Right lobe of liver (tissue), 6 donors: Measurements from ENCODE around the gene HDDC2. TPM values are rescaled to one million over a fixed set of nuclear protein-coding genes. Genes with fewer than 3 reads are reported as not detected.

Experiments used
- ATAC-seq, 4 donors: fragments of 200-7000 bp; cut with Tn5 transposase; one replicate each; pipeline ENCODE4 v1.9.1; 2020; ENCODE audit warnings: mild to moderate bottlenecking in 4 of 4, moderate library complexity in 4 of 4
- DNase-seq, 3 donors: peaks; one replicate each; pipeline ENCODE4 v3.0.0-alpha.2; 2020
- H3K27ac ChIP-seq, 3 donors: fragments of 200-600 bp; one replicate each; pipeline ENCODE4 v1.8.0; 2022
- H3K27me3 ChIP-seq, 2 donors: fragments of 200-600 bp; one replicate each; pipeline ENCODE4 v1.8.0; 2022
- H3K36me3 ChIP-seq, 4 donors: fragments of 200-600 bp; sonication (generic) in 1 of 4; one replicate each; pipeline versions ENCODE4 v1.5.1 to v1.8.0; 2017 to 2022; ENCODE audit warnings: control low read depth in 1 of 4
- H3K4me1 ChIP-seq, 4 donors: fragments of 200-600 bp; sonication (generic) in 1 of 4; one replicate each; pipeline versions ENCODE4 v1.5.1 to v1.8.0; 2017 to 2022; ENCODE audit warnings: control low read depth in 1 of 4
- H3K4me3 ChIP-seq, 3 donors: fragments of 200-600 bp; one replicate each; pipeline ENCODE4 v1.8.0; 2022
- H3K9me3 ChIP-seq, 4 donors: fragments of 200-600 bp; sonication (generic) in 1 of 4; one replicate each; pipeline versions ENCODE4 v1.5.1 to v1.8.0; 2017 to 2022; ENCODE audit warnings: control low read depth in 1 of 4
- CTCF ChIP-seq, 4 donors: fragments of 200-600 bp in 3 of 4; fragments of 450-650 bp in 1 of 4; IDR thresholded peaks; one replicate each; pipeline versions ENCODE4 v1.5.1 to v1.8.0; 2016 to 2022; ENCODE audit warnings: antibody characterized with exemption in 4 of 4, mild to moderate bottlenecking in 2 of 4
- POLR2A ChIP-seq: fragments of 450-650 bp; IDR thresholded peaks from one replicate; pipeline ENCODE4 v1.6.1; 2017; ENCODE audit warnings: antibody characterized with exemption, mild to moderate bottlenecking
- WGBS: methylation state at CpG from one replicate; pipeline ENCODE4 v1.1.6; 2018; ENCODE audit warnings: low coverage, low lambda C conversion rate; ENCODE audit not compliant: insufficient coverage; ENCODE audit errors: missing lambda C conversion rate; 5-methylcytosine and 5-hydroxymethylcytosine counted together
- intact Hi-C, 2 donors: fragments of 100-400 bp; cut with DNase I; formaldehyde crosslinking; loops; one replicate each; pipeline versions ENCODE4 v1.11.2 to v1.14.1; 2022
- total RNA-seq, 6 experiments: library from RNA; depleted of rRNA in 2 of 6; stranded (reverse); fragments of >200 nt in 2 of 6; fragmentation: NEBNext Ultra II Directional in 3 of 6; extraction: Animal tissue kit (Norgen Biotek cat#: 25700) in 3 of 6; gene quantifications; one replicate each; pipeline versions ENCODE4 v1.1.0 to v1.2.4, GENCODE V29; 2016 to 2023
- donor health status: DM: no; HTN: yes; CAD: no.
- donor health status: DM: no; HTN: no; CAD: no.
- donor health status: DM: no; HTN: no; CAD: no.
- donor health status: DM: no; HTN: yes; CAD: no.
- donor health status: DM: no; HTN: yes; CAD: no.

Gene HDDC2
- total RNA-seq, 6 experiments from 2014 or later: 6.8 to 15.6 (median 9.5) TPM

GRCh38 chr6:125231133-125231532 lies 70.6 kb downstream of the HDDC2 start:
- no peak for DNase-seq

GRCh38 chr6:125230674-125231073 lies 71.1 kb downstream of the HDDC2 start:
- no peak overlapping the region for H3K27ac ChIP-seq
- no peak for ATAC-seq
- H3K36me3 ChIP-seq: no peaks in the 10 kb centered on the region
- no peaks in the 10 kb centered on the region for H3K27me3 ChIP-seq
- no peak for DNase-seq
- intact Hi-C loops: no loop called here
- WGBS: 79% methylated on average over 3 of the region's 3 CpGs
- H3K4me1 ChIP-seq: no peaks in the 10 kb centered on the region
- TF ChIP-seq CTCF (IDR thresholded peaks at IDR 0.05) (no peak), POLR2A (no peak)
- no peak overlapping the region for H3K4me3 ChIP-seq
- H3K9me3 ChIP-seq: no peaks in the 10 kb centered on the region

More at GRCh38 chr6:125231133-125231532, 70.6 kb downstream of the HDDC2 start:
- Histone ChIP-seq H3K4me1 (no peaks in the 10 kb centered on the region), H3K9me3 (no peaks in the 10 kb centered on the region), H3K36me3 (no peaks in the 10 kb centered on the region), H3K27ac (no peak overlapping the region), H3K4me3 (no peak overlapping the region), H3K27me3 (no peaks in the 10 kb centered on the region)
- no peak for ATAC-seq
- 100% methylated on average over 1 of the region's 1 CpG for WGBS
- intact Hi-C loops: no loop called here
- TF ChIP-seq CTCF (IDR thresholded peaks at IDR 0.05): no peak
- TF ChIP-seq POLR2A: no peak

GRCh38 chr6:125228981-125229479 lies 72.7 kb downstream of the HDDC2 start:
- TF ChIP-seq CTCF (IDR thresholded peaks at IDR 0.05): no peak
- no peak for TF ChIP-seq POLR2A
- DNase-seq (no peak), ATAC-seq (no peak)
- no peaks in the 10 kb centered on the region for H3K36me3 ChIP-seq
- 80% methylated on average over 6 of the region's 6 CpGs for WGBS
- no peak overlapping the region for H3K4me3 ChIP-seq
- H3K27ac ChIP-seq: no peak overlapping the region
- H3K4me1 ChIP-seq: no peaks in the 10 kb centered on the region
- intact Hi-C loops: no loop called here
- H3K27me3 ChIP-seq: no peaks in the 10 kb centered on the region
- no peaks in the 10 kb centered on the region for H3K9me3 ChIP-seq

GRCh38 chr6:125227244-125227643 lies 74.5 kb downstream of the HDDC2 start:
- Histone ChIP-seq H3K36me3 (no peaks in the 10 kb centered on the region), H3K27me3 (no peaks in the 10 kb centered on the region), H3K27ac (no peak overlapping the region), H3K4me3 (no peak overlapping the region), H3K4me1 (no peaks in the 10 kb centered on the region), H3K9me3 (no peaks in the 10 kb centered on the region)
- ATAC-seq: no peak
- WGBS: 87% methylated on average over 6 of the region's 6 CpGs
- TF ChIP-seq CTCF (IDR thresholded peaks at IDR 0.05) (no peak), POLR2A (no peak)
- DNase-seq: no peak
- intact Hi-C loops: no loop called here

Other genes with a start within 250 kb of the HDDC2 start
- gene TPD52L1, start 148.2 kb downstream of the HDDC2 start, total RNA-seq: 100 to 1,000 TPM in 2 of 6 experiments, 10 to 100 TPM in 4; 36.8 to 119 (median 47.7) TPM